RWPE2 (cell line): ENCODE measurements around the gene LRRK1.
A peak's percentile ranks its signal among the peaks of the same experiment; 100 is the strongest.

Experiments used
- ATAC-seq: fragments of 200-7000 bp; cut with Tn5 transposase; 3 replicates; pipeline ENCODE4 v1.9.1; 2021; ENCODE audit warnings: low read depth
- DNase-seq: peaks from one replicate; pipeline ENCODE4 v3.0.0-alpha.2; 2020; ENCODE audit warnings: low spot score
- H3K27ac ChIP-seq: fragments of 450-650 bp; 2 replicates; pipeline ENCODE4 v1.5.1; 2017; ENCODE audit warnings: mild to moderate bottlenecking; ENCODE audit not compliant: poor library complexity, severe bottlenecking
- H3K27me3 ChIP-seq: fragments of 250-450 bp; sonication (Bioruptor Pico); 2 replicates; pipeline ENCODE4 v1.5.1; 2021; ENCODE audit warnings: mild to moderate bottlenecking, moderate library complexity; ENCODE audit not compliant: insufficient read depth, poor library complexity, severe bottlenecking
- H3K36me3 ChIP-seq: fragments of 250-450 bp; sonication (Bioruptor Pico); 2 replicates; pipeline ENCODE4 v1.5.1; 2020; ENCODE audit warnings: low read depth, mild to moderate bottlenecking, moderate library complexity
- H3K4me1 ChIP-seq: fragments of 250-450 bp; sonication (Bioruptor Pico); 2 replicates; pipeline ENCODE4 v1.5.1; 2021; ENCODE audit warnings: mild to moderate bottlenecking, moderate library complexity; ENCODE audit not compliant: insufficient read depth, poor library complexity, severe bottlenecking
- H3K4me3 ChIP-seq: fragments of 250-450 bp; sonication (Bioruptor Pico); 2 replicates; pipeline ENCODE4 v1.5.1; 2021; ENCODE audit warnings: mild to moderate bottlenecking, moderate library complexity; ENCODE audit not compliant: severe bottlenecking
- H3K9me3 ChIP-seq: fragments of 250-450 bp; sonication (Bioruptor Pico); 2 replicates; pipeline ENCODE4 v1.5.1; 2021; ENCODE audit warnings: mild to moderate bottlenecking, moderate library complexity; ENCODE audit not compliant: severe bottlenecking
- CTCF ChIP-seq: fragments of 450-650 bp; IDR thresholded peaks from one replicate; pipeline ENCODE4 v1.5.1; 2017; ENCODE audit warnings: mild to moderate bottlenecking, moderate library complexity; ENCODE audit not compliant: poor library complexity, severe bottlenecking

LRRK1 gene

DNA sequence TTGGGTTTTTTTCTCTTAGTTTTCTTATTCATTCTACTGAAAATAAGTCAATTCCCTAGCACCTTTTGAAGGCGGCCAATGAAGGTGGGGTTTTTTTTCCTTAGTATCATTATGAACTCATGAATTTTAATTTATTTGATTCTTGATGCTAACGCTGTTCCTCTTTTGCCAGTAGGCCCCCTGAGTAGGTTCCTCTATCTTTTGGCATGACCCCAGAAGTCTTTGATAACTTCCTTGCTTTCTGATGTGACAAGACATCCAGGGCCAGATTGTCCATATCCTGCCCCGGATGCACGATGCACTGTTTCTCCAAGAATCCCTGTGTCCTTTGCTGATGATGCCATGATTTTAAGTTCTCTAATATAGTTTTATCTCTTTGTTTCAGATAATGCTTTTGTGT is 20.6 kb downstream of the LRRK1 start:
- DNase-seq (no peak), ATAC-seq (no peak)
- no peak overlapping the region for H3K4me3 ChIP-seq
- no peaks in the 10 kb centered on the region for H3K27me3 ChIP-seq
- H3K4me1 ChIP-seq: no peaks in the 10 kb centered on the region
- no peaks in the 10 kb centered on the region for H3K36me3 ChIP-seq
- no peak overlapping the region for H3K27ac ChIP-seq
- no peak for TF ChIP-seq CTCF
- H3K9me3 ChIP-seq: no peaks in the 10 kb centered on the region

DNA sequence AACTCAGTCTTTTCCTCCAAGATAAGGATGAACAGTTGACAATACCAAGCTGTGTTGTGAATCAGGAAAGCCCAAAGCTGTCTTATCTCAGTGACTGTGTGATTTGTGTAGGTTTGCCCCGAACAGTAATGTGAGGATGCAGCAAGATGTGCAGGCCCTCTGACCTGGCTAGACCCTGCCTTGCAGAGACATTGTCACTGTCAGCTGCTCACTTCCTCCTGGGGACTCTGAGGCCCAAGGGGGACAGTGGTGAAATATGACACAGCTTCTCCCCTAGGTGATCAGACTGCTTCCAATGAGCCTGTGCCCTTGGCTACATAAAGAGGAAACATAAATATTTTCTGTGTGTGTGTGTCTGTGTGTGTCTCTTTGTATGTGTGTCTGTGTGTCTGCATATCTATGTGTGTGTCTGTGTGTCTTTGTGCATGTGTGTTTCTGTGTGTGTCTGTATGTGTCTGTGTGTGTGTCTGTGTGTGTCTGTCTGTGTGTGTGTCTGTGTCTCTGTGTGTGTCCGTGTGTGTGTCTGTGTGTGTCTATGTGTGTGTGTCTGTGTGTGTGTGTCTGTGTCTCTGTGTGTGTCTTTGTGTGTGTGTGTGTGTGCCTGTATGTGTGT is 21.7 kb downstream of the LRRK1 start:
- ATAC-seq (0 out of 3 replicates have a peak, but pooled peaks have one; percentile 17), DNase-seq (no peak)
- H3K9me3 ChIP-seq: no peaks in the 10 kb centered on the region
- no peaks in the 10 kb centered on the region for H3K4me1 ChIP-seq
- no peak overlapping the region for H3K27ac ChIP-seq
- H3K36me3 ChIP-seq: no peaks in the 10 kb centered on the region
- H3K27me3 ChIP-seq: no peaks in the 10 kb centered on the region
- no peak overlapping the region for H3K4me3 ChIP-seq
- TF ChIP-seq CTCF: no peak

- 0 out of 3 replicates have a peak, but pooled peaks have one; percentile 33 for ATAC-seq
- H3K36me3 ChIP-seq: no peaks in the 10 kb centered on the region
These were observed 22.4 kb downstream of the LRRK1 start for GRCh38 chr15:100941536-100941935.

GRCh38 chr15:100942656-100943425 is 23.7 kb downstream of the LRRK1 start:
- no peaks in the 10 kb centered on the region for H3K36me3 ChIP-seq
- H3K4me3 ChIP-seq: no peak overlapping the region
- ATAC-seq (no peak), DNase-seq (no peak)
- H3K27me3 ChIP-seq: no peaks in the 10 kb centered on the region
- H3K4me1 ChIP-seq: no peaks in the 10 kb centered on the region
- no peak overlapping the region for H3K27ac ChIP-seq
- no peak for TF ChIP-seq CTCF
- no peaks in the 10 kb centered on the region for H3K9me3 ChIP-seq

More at GRCh38 chr15:100941536-100941935, 22.4 kb downstream of the LRRK1 start:
- Histone ChIP-seq H3K4me1 (no peaks in the 10 kb centered on the region), H3K9me3 (no peaks in the 10 kb centered on the region), H3K27ac (no peak overlapping the region), H3K4me3 (no peak overlapping the region), H3K27me3 (no peaks in the 10 kb centered on the region)
- DNase-seq: no peak
- TF ChIP-seq CTCF: no peak
